Endothelial cell of umbilical vein (primary cell): ENCODE results near the gene SRGAP3. TPM values are rescaled to one million over a fixed set of nuclear protein-coding genes. Genes with fewer than 3 reads are reported as not detected.

Experiments used
- BruUV-seq: library from RNA; stranded (reverse); fragments of 400-500 nt; replicated peaks from 2 replicates; lab custom pipeline; 2021; lab: Mats Ljungman, UMichigan
- CTCF ChIA-PET: fragments of 300-600, 350-600 bp; sonication (Branson Sonifier 250); formaldehyde crosslinking; loops from one replicate; lab custom pipeline; 2021; ENCODE audit warnings: antibody characterized with exemption, inconsistent platforms; lab: Charles Lee
- POLR2A ChIA-PET: fragments of 300-600, 350-600 bp; sonication (Branson Sonifier 250); formaldehyde crosslinking; loops from one replicate; lab custom pipeline; 2021; ENCODE audit warnings: antibody characterized with exemption, inconsistent platforms; lab: Charles Lee
- DNase-seq: peaks from one replicate; pipeline ENCODE4 v3.0.0-alpha.2; 2011; ENCODE audit warnings: low read depth, low spot score
- FAIRE-seq: peaks from 2 replicates; lab custom pipeline; 2011; peaks lifted over from hg19 to GRCh38; lab: Jason Lieb, UNC
- H2AFZ ChIP-seq: 2 replicates; pipeline ENCODE4 v1.6.0; 2012; ENCODE audit warnings: low read depth, low read length, control low read depth, inconsistent platforms
- H3K27ac ChIP-seq: 2 replicates; pipeline ENCODE4 v1.5.1; 2011; ENCODE audit warnings: low read depth, mild to moderate bottlenecking, control low read depth, low read length, moderate library complexity; ENCODE audit not compliant: insufficient read depth
- H3K27me3 ChIP-seq, 2 experiments: 2 replicates each; pipeline versions ENCODE4 v1.6.0 to v1.6.1; 2011; ENCODE audit warnings: low read length in 2 of 2, mixed read lengths in 1 of 2; ENCODE audit not compliant: control insufficient read depth in 2 of 2, insufficient read depth in 2 of 2
- H3K36me3 ChIP-seq, 2 experiments: 2 replicates in 1 of 2; 3 replicates in 1 of 2; pipeline ENCODE4 v1.5.1; 2011; ENCODE audit warnings: low read length in 2 of 2, mild to moderate bottlenecking in 1 of 2, moderate library complexity in 1 of 2; ENCODE audit not compliant: control insufficient read depth in 2 of 2, insufficient read depth in 2 of 2; ENCODE audit errors: extremely low read depth in 1 of 2
- H3K4me1 ChIP-seq: 3 replicates; pipeline ENCODE4 v1.5.1; 2011; ENCODE audit warnings: mild to moderate bottlenecking, low read length; ENCODE audit not compliant: control insufficient read depth, insufficient read depth; ENCODE audit errors: extremely low read depth
- H3K4me2 ChIP-seq: 2 replicates; pipeline ENCODE4 v1.6.1; 2011; ENCODE audit warnings: low read length, control low read depth, mixed read lengths; ENCODE audit not compliant: insufficient read depth
- H3K4me3 ChIP-seq, 3 experiments: fragments of 200-600 bp in 1 of 3; sonication (generic), shearing (Covaris generic) in 1 of 3; replicated peaks in 1 of 3; 2 replicates each; pipeline ENCODE4 v1.5.1; 2011 to 2016; ENCODE audit warnings: control low read depth in 3 of 3, low read length in 3 of 3, mild to moderate bottlenecking in 2 of 3, inconsistent platforms in 1 of 3, low read depth in 1 of 3, moderate library complexity in 1 of 3; ENCODE audit not compliant: insufficient read depth in 1 of 3
- H3K79me2 ChIP-seq: 2 replicates; pipeline ENCODE4 v1.6.0; 2012; ENCODE audit warnings: low read length, inconsistent platforms; ENCODE audit not compliant: control insufficient read depth, insufficient read depth
- H3K9ac ChIP-seq: replicated peaks from 2 replicates; pipeline ENCODE3; 2011; ENCODE audit warnings: low read length, control low read depth; ENCODE audit not compliant: insufficient read depth; ENCODE audit errors: extremely low read depth
- H3K9me1 ChIP-seq: replicated peaks from 3 replicates; pipeline ENCODE4 v1.6.0; 2011; ENCODE audit warnings: mild to moderate bottlenecking, low read length; ENCODE audit not compliant: control insufficient read depth, insufficient read depth; ENCODE audit errors: extremely low read depth
- H3K9me3 ChIP-seq: replicated peaks from 2 replicates; pipeline ENCODE4 v1.5.1; 2012; ENCODE audit warnings: low read length, inconsistent platforms; ENCODE audit not compliant: control insufficient read depth, insufficient read depth
- H4K20me1 ChIP-seq: replicated peaks from 2 replicates; pipeline ENCODE3; 2011; ENCODE audit warnings: mild to moderate bottlenecking, low read length; ENCODE audit not compliant: control insufficient read depth, insufficient read depth; ENCODE audit errors: extremely low read depth
- EZH2 ChIP-seq: IDR thresholded peaks from 2 replicates; pipeline ENCODE4 v1.6.1; 2012; ENCODE audit warnings: borderline replicate concordance, low read depth, mild to moderate bottlenecking, moderate library complexity, low read length, inconsistent platforms; ENCODE audit not compliant: severe bottlenecking
- FOS ChIP-seq: IDR thresholded peaks from 2 replicates; pipeline ENCODE4 v1.6.1; 2011; ENCODE audit warnings: mild to moderate bottlenecking, low read length, moderate library complexity, borderline replicate concordance; ENCODE audit not compliant: insufficient read depth
- GATA2 ChIP-seq: IDR thresholded peaks from 2 replicates; pipeline ENCODE4 v1.7.0; 2011; ENCODE audit warnings: low read depth, mild to moderate bottlenecking, moderate library complexity, mixed read lengths, low read length; ENCODE audit not compliant: insufficient read length, insufficient read depth
- JUN ChIP-seq: IDR thresholded peaks from 2 replicates; pipeline ENCODE4 v1.6.1; 2011; ENCODE audit warnings: borderline replicate concordance, low read depth; ENCODE audit not compliant: insufficient read length, insufficient read depth
- MYC ChIP-seq: IDR thresholded peaks from one replicate; pipeline ENCODE4 v1.6.1; 2011; ENCODE audit warnings: mild to moderate bottlenecking, low read depth, low read length
- POLR2A ChIP-seq: IDR thresholded peaks from 2 replicates; pipeline ENCODE4 v1.6.1; 2012; ENCODE audit warnings: low read depth, mild to moderate bottlenecking, control low read depth, low read length
- POLR2AphosphoS5 ChIP-seq: IDR thresholded peaks from 2 replicates; pipeline ENCODE4 v1.6.1; 2012; ENCODE audit warnings: low read depth, mild to moderate bottlenecking, control low read depth, low read length, moderate library complexity; ENCODE audit not compliant: insufficient read depth
- dilution Hi-C: fragments of 300-500 bp; cut with MboI; formaldehyde crosslinking; loops from one replicate; pipeline ENCODE4 v1.15.0; 2019; ENCODE audit warnings: low sequenced_read_pairs; ENCODE audit not compliant: extremely low pct_ligation_motif_present
- intact Hi-C: fragments of 100-400 bp; cut with micrococcal nuclease; formaldehyde crosslinking; loops from one replicate; pipeline ENCODE4 v1.10.0; 2022
- polyA plus RNA-seq, 4 experiments: library from polyadenylated mRNA; depleted of rRNA in 3 of 4; stranded (reverse) in 3 of 4; unstranded in 1 of 4; fragments of >200 nt; gene quantifications; 2 replicates each; pipeline versions ENCODE4 v1.2.1 to v1.2.3, GENCODE V29; 2011 to 2012; ENCODE audit warnings: missing spikeins in 1 of 4
- total RNA-seq: library from RNA; stranded (reverse); gene quantifications from 2 replicates; pipeline ENCODE4 v1.2.3, GENCODE V29; 2021
- TF ChIP-seq, protein P1 (sequence below), 2 donors: IDR thresholded peaks; 1 replicate in 1 of 2; 2 replicates in 1 of 2; pipeline ENCODE4 v1.5.1; 2011; ENCODE audit warnings: low read length in 2 of 2, mild to moderate bottlenecking in 2 of 2, moderate library complexity in 2 of 2, control low read depth in 1 of 2, inconsistent platforms in 1 of 2, low read depth in 1 of 2; ENCODE audit not compliant: insufficient read depth in 1 of 2; ENCODE audit errors: extremely low read depth in 1 of 2
- TF ChIP-seq, protein P2 (sequence below): IDR thresholded peaks from 2 replicates; pipeline ENCODE4 v1.6.1; 2011; ENCODE audit not compliant: insufficient read depth, insufficient read length

The SRGAP3 gene
- total and polyA plus RNA-seq, 2 donors (not counting 3 experiments of a cell fraction or from before 2014, with no cell fraction given) = 0.06 TPM; not detected in 1

DNA sequence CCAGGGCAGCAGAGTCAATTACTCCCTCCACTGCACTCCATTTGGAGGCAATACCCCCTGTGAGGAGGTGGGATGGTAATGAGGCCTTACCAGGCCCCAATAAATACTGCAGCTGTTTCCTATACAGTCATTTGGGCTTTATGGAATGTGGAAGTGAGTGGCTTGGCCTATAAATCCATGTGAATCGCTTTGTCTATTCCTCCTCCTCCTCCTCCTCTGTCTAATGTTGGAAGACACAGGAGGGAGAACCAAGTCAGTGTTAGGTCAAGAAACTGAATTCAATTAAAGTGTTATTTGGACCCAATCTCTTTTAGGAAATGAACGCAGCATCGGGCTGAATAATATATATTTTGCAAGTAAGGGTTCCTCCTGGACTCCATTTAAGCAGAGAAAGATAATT lies 17.3 kb upstream of the SRGAP3 start:
- DNase-seq (no peak), FAIRE-seq (no peak)
- intact Hi-C loops (no loop called here), dilution Hi-C loops (no loop called here)
- Histone ChIP-seq H3K36me3 (no peaks in the 10 kb centered on the region), H4K20me1 (no peaks in the 10 kb centered on the region), H3K9me3 (no peaks in the 10 kb centered on the region), H2AFZ (no peak overlapping the region), H3K27me3 (no peaks in the 10 kb centered on the region), H3K4me3 (no peak overlapping the region), H3K27ac (no peak overlapping the region), H3K4me2 (no peak overlapping the region), H3K79me2 (no peaks in the 10 kb centered on the region), H3K4me1 (no peaks in the 10 kb centered on the region), H3K9ac (no peak overlapping the region), H3K9me1 (no peaks in the 10 kb centered on the region)
- CTCF ChIA-PET = no interaction called here
- POLR2A ChIA-PET = no interaction called here
- BruUV-seq = no TSS peak
- no peak for TF ChIP-seq MYC
- no peak for TF ChIP-seq POLR2AphosphoS5
- TF ChIP-seq GATA2 = no peak
- TF ChIP-seq JUN = no peak
- TF ChIP-seq, protein P1, sequence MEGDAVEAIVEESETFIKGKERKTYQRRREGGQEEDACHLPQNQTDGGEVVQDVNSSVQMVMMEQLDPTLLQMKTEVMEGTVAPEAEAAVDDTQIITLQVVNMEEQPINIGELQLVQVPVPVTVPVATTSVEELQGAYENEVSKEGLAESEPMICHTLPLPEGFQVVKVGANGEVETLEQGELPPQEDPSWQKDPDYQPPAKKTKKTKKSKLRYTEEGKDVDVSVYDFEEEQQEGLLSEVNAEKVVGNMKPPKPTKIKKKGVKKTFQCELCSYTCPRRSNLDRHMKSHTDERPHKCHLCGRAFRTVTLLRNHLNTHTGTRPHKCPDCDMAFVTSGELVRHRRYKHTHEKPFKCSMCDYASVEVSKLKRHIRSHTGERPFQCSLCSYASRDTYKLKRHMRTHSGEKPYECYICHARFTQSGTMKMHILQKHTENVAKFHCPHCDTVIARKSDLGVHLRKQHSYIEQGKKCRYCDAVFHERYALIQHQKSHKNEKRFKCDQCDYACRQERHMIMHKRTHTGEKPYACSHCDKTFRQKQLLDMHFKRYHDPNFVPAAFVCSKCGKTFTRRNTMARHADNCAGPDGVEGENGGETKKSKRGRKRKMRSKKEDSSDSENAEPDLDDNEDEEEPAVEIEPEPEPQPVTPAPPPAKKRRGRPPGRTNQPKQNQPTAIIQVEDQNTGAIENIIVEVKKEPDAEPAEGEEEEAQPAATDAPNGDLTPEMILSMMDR (IDR thresholded peaks at IDR 0.05; ENCODE audit: extremely low read depth in 1 of 2, insufficient read depth in 1 of 2, low read depth in 1 of 2, low read length in 2 of 2) = no peak
- TF ChIP-seq POLR2A = no peak
- TF ChIP-seq FOS = no peak
- TF ChIP-seq EZH2 = no peak
- TF ChIP-seq, protein P2, sequence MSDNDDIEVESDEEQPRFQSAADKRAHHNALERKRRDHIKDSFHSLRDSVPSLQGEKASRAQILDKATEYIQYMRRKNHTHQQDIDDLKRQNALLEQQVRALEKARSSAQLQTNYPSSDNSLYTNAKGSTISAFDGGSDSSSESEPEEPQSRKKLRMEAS = no peak
